NCI-H1105 (cell line): Measurements from ENCODE around the gene AKNA.

Experiments used
- DNase-seq: peaks from one replicate; lab custom pipeline; 2025; lab: John Stamatoyannopoulos, UW

Gene AKNA

DNA sequence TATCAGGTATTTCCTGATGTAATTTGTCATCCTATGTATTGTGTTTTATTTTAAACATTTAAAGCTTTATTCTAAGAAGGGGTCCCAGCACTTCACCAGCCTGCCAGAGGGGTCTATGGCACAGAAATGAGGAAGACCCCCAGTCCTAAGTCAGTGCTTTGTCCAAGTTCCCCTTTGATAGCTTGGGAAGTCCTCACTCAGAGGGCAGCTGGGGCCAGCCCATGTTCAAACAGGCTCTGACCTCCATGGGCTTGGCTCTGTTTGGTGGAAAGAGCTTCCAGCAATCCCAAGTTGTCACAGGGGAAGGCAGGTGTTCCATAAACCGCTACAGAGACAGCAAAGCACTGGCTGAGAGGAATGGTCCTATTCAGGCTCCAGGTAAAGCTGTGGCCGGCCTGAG, 26.6 kb upstream of the AKNA start:
- DNase-seq: no peak

GRCh38 chr9:114413861-114414301, 26.1 kb upstream of the AKNA start:
- DNase-seq: no peak

DNA sequence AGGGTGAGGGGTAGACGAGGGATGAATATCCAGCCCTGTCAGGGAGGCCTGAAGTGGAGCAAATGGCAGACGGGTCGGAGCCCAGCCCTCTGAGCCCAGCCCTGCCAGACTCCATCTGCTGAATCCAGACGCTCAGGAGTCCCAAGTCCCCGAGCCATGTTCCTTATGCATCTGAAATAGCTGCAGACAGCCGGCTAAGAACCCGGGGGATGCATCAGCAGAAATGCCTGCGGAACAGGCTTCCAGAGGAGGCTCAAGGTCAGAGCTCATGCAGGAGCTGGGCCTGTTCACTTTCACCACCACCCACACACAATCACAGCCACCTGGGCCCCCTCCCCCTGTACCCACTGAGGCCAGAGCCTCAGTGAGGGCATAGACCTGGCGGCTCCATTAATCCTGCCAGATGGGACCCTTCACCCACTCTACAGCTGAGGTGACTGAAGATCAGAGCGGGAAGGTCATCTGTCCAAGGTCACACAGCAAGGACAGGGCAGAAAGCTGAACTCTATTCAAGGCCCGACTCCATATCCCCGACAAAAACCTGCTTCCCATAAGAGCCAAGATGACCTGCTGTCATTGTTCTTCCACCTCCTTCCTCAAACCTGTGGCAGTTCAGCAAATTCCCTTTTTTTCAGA, 24.4 kb upstream of the AKNA start:
- no peak for DNase-seq

DNA sequence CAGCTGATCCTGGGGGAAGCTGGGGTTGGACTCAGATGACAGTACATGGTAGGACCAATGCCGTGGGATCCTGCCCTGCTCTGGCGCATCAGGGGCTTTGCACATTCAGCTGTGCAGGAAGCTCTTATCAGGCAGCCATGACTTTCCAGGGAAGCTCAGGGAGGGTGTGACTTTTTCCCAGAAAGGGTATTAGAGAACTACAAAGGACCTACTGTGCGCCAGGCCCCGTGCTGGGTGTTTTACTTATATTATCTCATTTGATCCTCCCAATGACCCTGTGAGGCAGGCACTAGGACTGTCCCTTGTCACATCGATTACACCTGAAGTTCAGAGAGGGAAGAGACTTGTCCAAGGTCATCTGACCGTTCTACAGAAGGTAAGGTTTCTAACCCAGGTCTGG, 23.7 kb upstream of the AKNA start:
- no peak for DNase-seq

DNA sequence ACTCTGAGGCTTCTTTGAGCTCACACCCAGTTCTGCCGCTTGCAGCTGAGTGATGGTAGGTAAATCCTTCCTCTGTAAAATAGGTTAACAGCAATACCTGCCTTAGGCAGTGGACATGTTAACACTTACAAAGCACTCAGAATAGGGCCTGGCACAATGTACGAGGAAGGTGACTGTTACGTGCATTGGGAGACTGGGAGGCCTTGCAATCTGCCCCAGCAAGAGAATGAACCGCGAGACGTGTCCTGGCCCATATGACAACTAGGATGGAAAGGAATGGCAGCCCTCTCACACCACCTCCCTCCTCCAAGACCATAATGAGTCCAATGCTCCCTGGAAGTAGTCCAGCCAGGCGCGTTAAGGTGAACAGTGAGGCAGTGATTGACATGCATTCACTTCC, 23.1 kb upstream of the AKNA start:
- no peak for DNase-seq

DNA sequence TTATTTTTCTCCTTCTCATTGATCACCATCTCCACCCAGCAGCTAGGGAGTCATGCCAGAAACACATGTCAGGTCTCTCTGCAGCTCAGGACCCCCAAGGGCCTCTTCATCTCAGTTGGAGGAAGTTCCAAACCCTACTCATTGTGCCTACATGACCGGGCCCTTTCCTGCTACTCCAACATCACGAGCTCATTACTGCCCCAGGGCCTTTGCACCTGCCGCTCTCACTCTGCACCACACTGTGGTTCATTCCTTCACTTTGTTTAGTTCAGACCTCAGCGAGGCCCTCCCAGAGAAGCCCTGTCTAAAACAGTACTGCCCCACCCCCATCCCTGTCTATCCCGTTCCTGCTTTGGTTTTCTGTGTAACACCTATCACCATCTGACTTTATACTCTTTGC, 22.1 kb upstream of the AKNA start:
- DNase-seq: no peak

DNA sequence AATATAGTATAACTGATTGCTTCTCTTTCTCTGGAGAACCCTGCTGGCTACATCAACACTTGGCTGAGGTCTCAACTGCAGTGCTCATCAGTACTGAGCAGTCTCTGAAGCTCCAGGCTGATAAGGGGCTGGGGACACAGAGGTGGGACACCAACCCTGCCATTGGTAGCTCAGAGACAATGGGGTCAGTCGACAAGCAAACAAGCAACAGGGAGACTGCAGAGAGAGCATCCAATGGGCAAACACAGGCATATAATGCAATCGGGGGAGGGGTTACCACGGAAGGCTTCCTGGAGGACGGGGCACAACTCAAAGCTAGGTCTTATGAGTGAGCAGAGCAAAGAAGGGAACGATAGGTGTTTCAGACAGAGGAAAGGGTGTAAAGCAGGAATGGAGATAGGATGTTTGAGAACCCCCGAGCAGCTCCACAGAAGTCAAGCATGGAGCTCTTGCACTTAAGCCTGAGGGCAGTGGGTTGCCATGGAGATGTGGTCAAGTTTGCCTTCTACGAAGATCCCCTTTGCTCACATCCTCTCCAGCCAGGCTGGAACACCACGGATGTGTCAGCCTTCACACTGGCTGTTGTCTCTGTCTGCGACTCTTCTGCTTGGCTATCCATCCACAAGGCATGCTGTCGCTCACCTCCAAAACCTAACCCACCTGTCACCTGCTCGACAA, 21.5 kb upstream of the AKNA start:
- DNase-seq: no peak

DNA sequence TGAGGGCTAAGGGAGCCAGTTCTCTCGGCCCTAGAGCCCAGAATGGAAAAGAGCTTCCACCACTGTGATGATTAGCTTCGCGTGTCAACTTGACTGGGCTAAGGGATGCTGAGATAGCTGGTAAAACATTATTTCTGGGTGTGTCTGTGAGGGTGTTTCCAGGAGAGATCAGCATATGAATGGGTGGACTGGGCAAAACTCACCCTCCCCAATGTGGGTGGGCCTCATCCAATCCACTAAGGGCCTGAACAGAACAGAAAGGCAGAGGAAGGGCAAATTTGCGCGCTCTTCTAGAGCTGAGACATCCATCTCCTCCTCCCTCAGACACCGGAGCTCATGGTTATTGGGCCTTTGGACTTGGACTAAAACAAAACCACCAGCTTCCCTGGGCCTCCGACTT, 20.9 kb upstream of the AKNA start:
- DNase-seq: no peak

DNA sequence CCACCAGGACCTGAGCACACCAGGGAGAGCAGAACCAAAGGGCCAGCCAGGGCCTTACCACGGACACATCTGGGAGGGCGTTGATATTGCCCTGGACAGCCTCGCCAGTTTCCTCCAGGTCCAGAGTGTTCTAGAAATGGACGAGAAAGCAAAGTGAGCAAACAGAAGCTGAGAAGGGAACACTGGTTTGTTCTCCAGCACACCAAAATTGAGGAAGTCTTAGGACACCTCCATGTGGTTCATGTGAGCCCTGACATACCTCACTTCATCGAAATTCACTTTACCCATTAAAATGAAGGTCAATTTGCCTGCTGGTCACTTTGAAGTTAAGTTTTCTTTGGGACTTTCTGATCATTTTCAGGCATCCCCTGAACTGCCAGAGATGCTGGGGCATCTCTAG, 20.1 kb upstream of the AKNA start:
- DNase-seq: no peak

DNA sequence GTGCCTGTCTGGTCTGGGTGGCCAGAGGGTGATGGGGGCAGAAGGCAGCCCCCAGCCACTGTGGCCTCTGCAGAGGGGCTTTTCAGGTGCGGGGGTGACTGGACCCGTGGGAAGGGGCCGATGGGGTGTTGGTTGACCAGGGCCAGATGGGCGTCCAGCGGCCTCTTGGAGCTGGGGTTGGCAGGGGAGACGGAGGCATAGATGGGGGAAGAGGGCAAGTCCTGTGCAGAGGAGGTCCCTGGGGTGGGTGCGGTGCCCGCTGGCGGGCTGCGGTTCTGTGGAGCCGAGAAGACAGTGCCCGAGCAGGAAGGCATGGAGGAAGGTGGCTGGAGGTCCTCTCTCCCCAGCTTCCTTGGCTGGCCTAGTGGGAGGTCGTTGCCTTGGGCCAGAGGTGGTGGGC, 18.7 kb upstream of the AKNA start:
- no peak for DNase-seq

GRCh38 chr9:114405294-114406034, 17.7 kb upstream of the AKNA start:
- DNase-seq: peak; percentile 46

DNA sequence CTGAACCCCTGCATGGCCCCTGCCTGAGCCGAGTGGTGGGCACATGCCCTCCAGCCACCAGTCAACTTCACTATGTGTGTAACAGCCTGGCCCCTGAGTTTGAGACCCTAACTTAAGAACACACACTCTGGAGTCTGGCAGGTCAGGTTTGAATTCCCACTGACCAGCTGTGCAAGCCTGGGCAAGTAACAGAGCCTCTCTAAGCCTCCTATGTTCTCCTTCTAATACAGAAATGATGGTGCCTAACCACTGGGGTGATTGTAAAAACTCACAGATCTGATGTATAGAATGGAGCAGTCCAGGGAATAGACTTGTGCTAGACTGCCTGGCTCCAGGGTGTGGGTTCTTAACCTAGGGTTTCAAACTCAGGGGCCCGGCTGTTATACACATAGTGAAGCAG, 16.7 kb upstream of the AKNA start:
- DNase-seq: no peak

DNA sequence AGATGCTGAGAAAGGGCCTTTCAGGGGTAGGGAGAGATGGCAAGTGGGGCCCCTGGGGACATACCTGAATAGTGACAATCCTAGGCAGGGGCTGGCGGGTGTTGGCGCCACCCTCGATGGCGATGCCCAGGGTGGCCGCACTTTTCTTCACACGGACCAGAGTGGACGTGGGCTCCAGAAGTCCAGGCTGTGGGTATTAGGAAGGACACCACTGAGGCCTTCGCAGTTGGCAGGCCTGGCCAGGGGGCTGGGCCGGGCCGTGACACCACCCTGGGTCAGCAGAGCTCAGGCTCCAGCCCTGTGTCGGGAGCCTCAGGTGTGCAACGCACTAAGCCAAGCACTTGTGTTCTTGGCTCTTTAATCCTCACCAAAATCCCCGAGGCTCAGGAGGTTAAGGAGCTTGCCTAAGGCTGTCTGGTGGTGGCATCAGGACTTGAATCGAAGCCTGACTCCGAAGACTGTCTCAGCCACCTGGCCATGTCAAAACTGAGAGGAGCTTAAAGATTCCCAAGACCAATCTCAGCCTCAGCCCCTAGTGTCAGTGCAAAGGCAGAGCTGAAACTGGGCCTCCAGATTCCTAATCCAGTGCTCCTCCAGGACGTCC, 15.5 kb upstream of the AKNA start:
- no peak for DNase-seq

GRCh38 chr9:114401344-114401743, 13.6 kb upstream of the AKNA start:
- no peak for DNase-seq

DNA sequence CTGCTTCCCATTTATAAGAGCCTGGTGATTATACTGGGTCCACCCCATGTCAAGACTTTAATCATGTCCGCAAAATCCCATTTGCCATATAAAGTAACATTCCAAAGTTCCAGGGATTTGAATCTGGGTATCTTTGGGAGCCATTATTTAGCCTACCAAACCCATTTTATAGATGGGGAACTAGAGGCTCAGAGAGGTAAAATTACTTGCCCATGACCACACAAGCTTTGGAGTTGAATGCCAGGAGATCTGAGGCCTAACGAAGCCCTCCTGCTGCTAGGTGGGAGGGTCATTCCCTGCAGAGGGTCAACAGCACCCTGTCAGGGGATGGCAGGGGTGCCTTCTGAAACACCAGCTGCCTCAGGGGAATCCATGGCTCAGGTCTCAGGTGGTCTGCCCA, 13.0 kb upstream of the AKNA start:
- no peak for DNase-seq

GRCh38 chr9:114400219-114400618, 12.4 kb upstream of the AKNA start:
- DNase-seq: no peak

DNA sequence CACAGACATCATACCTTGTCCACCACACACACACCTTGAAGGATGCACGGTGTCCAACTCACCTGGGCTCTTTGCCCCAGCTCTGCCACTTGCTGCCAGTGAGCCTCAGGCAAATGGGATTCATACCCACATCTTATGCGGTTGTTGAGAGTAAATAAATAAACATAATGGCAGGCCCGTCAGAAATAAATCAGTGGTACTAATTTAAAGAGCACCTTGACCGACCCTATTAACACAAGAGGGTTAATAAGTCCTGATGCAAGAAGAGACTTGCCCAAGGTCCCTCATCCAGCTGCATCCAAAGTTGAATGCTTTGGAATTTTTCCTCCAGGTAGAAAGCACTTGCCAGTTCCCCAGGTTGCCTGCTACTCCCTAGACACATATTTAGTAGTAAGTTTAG, 11.6 kb upstream of the AKNA start:
- DNase-seq: peak; percentile 3

GRCh38 chr9:114397848-114398605, 10.2 kb upstream of the AKNA start:
- DNase-seq: no peak

GRCh38 chr9:114397219-114397847, 9.6 kb upstream of the AKNA start:
- DNase-seq: no peak

DNA sequence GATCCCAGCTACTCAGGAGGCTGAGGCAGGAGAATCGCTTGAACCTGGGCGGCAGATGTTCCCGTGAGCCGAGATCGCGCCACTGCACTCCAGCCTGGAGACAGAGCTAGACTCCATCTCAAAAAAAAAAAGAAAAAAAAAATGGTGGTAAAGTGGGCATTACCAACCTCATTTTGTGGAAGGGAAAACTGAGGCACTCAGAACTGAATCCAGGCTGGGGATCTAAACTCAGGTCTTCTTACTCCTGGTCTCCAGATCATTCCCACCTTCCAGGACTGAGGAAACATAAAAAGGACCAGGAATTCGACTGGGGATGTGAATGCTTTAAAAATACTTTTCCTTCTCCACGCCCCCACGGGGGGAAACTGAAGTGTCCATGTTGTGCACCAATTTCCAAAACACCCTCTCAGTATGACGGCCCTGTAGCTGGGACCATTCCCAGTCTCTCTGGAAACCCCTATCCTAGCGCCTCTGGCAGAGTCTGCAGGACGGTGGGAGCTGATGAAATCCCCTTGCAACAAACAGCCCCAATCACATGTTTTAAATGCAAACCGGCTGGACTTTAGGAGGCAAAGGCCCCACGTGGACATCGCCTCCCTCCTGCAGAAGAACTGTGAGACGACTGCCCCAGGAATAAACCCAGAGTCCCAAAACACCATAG, 8.9 kb upstream of the AKNA start:
- DNase-seq: no peak

GRCh38 chr9:114395768-114396167, 8.0 kb upstream of the AKNA start:
- no peak for DNase-seq
